Adrenal gland (tissue), 5 donors: ENCODE measurements around the gene HHIPL1.

Experiments used
- POLR2A ChIP-seq, 2 donors: fragments of 450-650 bp; IDR thresholded peaks; one replicate each; pipeline ENCODE4 v1.6.1; 2017; ENCODE audit warnings: antibody characterized with exemption in 2 of 2, mild to moderate bottlenecking in 2 of 2, moderate library complexity in 1 of 2
- TF ChIP-seq, protein P1 (sequence below), 6 experiments: fragments of 450-650 bp in 4 of 6; fragments of 200-600 bp in 2 of 6; sonication (generic) in 1 of 6; IDR thresholded peaks; 1 replicate in 5 of 6; 2 replicates in 1 of 6; pipeline versions ENCODE4 v1.5.1 to v1.8.0; 2016 to 2021; ENCODE audit warnings: antibody characterized with exemption in 6 of 6, mild to moderate bottlenecking in 2 of 6, moderate library complexity in 1 of 6
- donor health status: DM: no; HTN: no; CAD: no.

GRCh38 chr14:99626041-99626648 lies 18.8 kb upstream of the HHIPL1 start:
- TF ChIP-seq, protein P1, sequence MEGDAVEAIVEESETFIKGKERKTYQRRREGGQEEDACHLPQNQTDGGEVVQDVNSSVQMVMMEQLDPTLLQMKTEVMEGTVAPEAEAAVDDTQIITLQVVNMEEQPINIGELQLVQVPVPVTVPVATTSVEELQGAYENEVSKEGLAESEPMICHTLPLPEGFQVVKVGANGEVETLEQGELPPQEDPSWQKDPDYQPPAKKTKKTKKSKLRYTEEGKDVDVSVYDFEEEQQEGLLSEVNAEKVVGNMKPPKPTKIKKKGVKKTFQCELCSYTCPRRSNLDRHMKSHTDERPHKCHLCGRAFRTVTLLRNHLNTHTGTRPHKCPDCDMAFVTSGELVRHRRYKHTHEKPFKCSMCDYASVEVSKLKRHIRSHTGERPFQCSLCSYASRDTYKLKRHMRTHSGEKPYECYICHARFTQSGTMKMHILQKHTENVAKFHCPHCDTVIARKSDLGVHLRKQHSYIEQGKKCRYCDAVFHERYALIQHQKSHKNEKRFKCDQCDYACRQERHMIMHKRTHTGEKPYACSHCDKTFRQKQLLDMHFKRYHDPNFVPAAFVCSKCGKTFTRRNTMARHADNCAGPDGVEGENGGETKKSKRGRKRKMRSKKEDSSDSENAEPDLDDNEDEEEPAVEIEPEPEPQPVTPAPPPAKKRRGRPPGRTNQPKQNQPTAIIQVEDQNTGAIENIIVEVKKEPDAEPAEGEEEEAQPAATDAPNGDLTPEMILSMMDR (IDR thresholded peaks at IDR 0.05), result no peak
- TF ChIP-seq POLR2A (IDR thresholded peaks at IDR 0.05), result no peak
